GM13977 (cell line): ENCODE data around the gene TRO.

Experiments used
- DNase-seq: peaks from one replicate; pipeline ENCODE4 v3.0.0; 2012; ENCODE audit warnings: low spot score
- in situ Hi-C: fragments of 300-500 bp; cut with MboI; formaldehyde crosslinking; loops from one replicate; pipeline ENCODE4 v1.12.0; 2022; ENCODE audit warnings: low sequenced_read_pairs, low pct_unique_long_range_greater_than_20kb, mixed read lengths, inconsistent platforms; ENCODE audit not compliant: unreplicated experiment
- TF ChIP-seq, protein P1 (sequence below): IDR thresholded peaks from 2 replicates; pipeline ENCODE4 v1.5.1; 2012; ENCODE audit warnings: mild to moderate bottlenecking, control low read depth; ENCODE audit not compliant: insufficient read depth; ENCODE audit errors: extremely low read depth, missing control alignments

Gene TRO

DNA sequence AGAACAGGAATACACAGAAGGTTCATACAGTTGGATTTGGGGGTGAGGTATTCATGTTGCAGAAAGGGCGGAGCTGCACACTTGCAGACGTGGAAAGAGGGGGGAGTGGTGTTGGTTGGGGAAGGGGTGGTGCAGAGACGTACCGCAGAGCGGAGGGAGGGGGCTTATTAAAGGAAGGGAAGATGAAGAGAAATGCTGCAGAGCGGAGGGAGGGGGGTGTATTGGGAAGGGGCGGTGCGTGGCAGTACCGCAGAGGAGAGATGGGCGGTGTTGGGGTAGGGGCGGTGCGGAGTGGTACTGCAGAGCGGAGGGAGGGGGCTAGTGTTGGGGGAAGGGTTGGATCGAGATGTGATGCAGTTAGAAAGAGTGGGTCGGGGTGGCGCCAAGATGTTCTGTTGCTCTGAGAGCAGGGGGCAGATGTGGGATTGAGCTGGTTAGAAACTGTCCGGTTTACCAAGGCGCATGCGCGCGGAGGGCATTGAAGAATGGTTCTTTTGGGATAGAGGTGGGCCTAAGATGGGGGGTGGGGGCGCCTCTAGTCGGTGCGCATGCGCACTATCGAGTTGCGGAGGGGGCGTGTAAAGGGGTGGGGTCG is 900 bp downstream of the TRO start:
- DNase-seq: peak; percentile 36
- in situ Hi-C loops: no loop called here
- TF ChIP-seq, protein P1, sequence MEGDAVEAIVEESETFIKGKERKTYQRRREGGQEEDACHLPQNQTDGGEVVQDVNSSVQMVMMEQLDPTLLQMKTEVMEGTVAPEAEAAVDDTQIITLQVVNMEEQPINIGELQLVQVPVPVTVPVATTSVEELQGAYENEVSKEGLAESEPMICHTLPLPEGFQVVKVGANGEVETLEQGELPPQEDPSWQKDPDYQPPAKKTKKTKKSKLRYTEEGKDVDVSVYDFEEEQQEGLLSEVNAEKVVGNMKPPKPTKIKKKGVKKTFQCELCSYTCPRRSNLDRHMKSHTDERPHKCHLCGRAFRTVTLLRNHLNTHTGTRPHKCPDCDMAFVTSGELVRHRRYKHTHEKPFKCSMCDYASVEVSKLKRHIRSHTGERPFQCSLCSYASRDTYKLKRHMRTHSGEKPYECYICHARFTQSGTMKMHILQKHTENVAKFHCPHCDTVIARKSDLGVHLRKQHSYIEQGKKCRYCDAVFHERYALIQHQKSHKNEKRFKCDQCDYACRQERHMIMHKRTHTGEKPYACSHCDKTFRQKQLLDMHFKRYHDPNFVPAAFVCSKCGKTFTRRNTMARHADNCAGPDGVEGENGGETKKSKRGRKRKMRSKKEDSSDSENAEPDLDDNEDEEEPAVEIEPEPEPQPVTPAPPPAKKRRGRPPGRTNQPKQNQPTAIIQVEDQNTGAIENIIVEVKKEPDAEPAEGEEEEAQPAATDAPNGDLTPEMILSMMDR: no peak

DNA sequence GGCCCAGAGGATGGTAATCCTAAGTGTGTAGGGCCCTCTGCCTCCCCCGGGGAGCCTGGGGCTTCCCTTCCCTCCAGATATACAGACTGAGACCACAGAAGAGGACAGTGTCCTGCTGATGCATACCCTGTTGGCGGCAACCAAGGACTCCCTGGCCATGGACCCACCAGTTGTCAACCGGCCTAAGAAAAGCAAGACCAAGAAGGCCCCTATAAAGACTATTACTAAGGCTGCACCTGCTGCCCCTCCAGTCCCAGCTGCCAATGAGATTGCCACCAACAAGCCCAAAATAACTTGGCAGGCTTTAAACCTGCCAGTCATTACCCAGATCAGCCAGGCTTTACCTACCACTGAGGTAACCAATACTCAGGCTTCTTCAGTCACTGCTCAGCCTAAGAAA is 1.9 kb downstream of the TRO start:
- TF ChIP-seq, protein P1: no peak
- peak; percentile 2 for DNase-seq
- in situ Hi-C loops: no loop called here

DNA sequence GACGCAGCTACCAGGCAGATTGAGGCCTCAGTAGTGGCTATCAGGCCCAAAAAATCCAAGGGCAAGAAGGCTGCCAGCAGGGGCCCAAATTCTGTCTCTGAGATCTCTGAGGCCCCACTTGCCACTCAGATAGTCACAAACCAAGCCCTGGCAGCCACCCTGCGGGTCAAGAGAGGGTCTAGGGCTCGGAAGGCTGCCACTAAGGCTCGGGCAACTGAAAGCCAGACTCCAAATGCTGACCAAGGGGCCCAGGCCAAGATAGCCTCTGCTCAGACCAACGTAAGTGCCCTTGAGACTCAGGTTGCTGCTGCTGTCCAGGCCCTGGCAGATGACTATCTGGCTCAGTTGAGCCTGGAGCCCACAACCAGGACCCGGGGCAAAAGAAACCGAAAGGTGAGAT is 2.8 kb downstream of the TRO start:
- TF ChIP-seq, protein P1: no peak
- in situ Hi-C loops: no loop called here
- DNase-seq: peak; percentile 1

DNA sequence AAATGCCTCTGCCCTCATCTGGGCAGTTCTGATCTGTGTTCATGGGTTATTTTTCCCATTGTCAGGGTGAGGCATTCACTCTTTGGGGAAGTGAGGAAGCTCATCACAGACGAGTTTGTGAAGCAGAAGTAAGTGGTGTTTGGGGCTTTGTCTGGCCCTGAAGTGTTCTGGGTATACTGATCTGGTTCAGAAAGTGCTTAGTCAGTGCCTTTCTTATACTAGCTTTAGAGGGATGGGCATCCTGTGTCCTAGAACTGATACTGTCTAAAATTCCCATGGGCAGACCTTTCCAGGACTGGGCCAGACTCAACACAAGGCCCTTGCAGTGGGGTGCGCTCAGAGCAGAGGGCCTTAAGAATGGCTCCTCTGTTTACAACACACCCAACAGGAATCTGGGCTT is 6.4 kb downstream of the TRO start:
- in situ Hi-C loops: loop anchor here (25.0 kb wide), 1 partner anchor 110 kb away; the partner anchor contains the start of gene ALAS2
- DNase-seq: peak; percentile 2
- TF ChIP-seq, protein P1: no peak

DNA sequence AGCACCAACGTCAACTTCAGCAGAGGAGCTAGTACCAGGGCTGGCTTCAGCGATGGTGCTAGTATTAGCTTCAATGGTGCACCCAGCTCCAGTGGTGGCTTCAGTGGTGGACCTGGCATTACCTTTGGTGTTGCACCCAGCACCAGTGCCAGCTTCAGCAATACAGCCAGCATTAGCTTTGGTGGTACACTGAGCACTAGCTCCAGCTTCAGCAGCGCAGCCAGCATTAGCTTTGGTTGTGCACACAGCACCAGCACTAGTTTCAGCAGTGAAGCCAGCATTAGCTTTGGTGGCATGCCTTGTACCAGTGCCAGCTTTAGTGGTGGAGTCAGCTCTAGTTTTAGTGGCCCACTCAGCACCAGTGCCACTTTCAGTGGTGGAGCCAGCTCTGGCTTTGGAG is 8.3 kb downstream of the TRO start:
- in situ Hi-C loops: loop anchor here (25.0 kb wide), 1 partner anchor 108 kb away; the partner anchor contains the start of gene ALAS2
- no peak for DNase-seq
- TF ChIP-seq, protein P1: no peak

DNA sequence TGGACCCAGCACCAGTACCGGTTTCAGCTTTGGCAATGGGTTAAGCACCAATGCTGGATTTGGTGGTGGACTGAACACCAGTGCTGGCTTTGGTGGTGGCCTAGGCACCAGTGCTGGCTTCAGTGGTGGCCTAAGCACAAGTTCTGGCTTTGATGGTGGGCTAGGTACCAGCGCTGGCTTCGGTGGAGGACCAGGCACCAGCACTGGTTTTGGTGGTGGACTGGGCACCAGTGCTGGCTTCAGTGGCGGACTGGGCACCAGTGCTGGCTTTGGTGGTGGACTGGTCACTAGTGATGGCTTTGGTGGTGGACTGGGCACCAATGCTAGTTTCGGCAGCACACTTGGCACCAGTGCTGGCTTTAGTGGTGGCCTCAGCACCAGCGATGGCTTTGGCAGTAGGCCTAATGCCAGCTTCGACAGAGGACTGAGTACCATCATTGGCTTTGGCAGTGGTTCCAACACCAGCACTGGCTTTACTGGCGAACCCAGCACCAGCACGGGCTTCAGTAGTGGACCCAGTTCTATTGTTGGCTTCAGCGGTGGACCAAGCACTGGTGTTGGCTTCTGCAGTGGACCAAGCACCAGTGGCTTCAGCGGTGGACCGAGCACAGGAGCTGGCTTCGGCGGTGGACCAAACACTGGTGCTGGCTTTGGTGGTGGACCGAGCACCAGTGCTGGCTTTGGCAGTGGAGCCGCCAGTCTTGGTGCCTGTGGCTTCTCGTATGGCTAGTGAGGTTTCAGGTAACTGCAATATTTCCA is 9.8 kb downstream of the TRO start:
- no peak for DNase-seq
- TF ChIP-seq, protein P1: no peak
- in situ Hi-C loops: loop anchor here (25.0 kb wide), 1 partner anchor 107 kb away; the partner anchor contains the start of gene ALAS2
